Measurements from ENCODE around the gene WNT1.

Gene WNT1

GRCh38 chr12:49023812-49024211 lies 45.7 kb downstream of the WNT1 start:
- ChIA-PET CTCF (interaction anchor here (0.9 to 1.6 kb wide), 4 partner anchors 10 to 171 kb away, joined by 3 to 5 read pairs (median 4); no protein-coding TSS in a partner anchor), POLR2A (no interaction called here)
- DNase-seq (ENCODE audit: low read depth, low spot score), result no peak
- H3K4me3 ChIP-seq (ENCODE audit: low read depth, low read length), result no peak overlapping the region
- TF ChIP-seq CTCF (IDR thresholded peaks at IDR 0.05; ENCODE audit: insufficient read depth, low read length, missing control alignments), result no peak

GRCh38 chr12:49024543-49024942 lies 46.4 kb downstream of the WNT1 start:
- TF ChIP-seq CTCF (IDR thresholded peaks at IDR 0.05; ENCODE audit: insufficient read depth, low read length, missing control alignments), result no peak
- ChIA-PET POLR2A (no interaction called here), CTCF (interaction anchor here (1.2 to 2.6 kb wide), 2 partner anchors 13 to 19 kb away, joined by 5 to 15 read pairs; no protein-coding TSS in a partner anchor)
- no peak for DNase-seq (ENCODE audit: low read depth, low spot score)
- no peak overlapping the region for H3K4me3 ChIP-seq (ENCODE audit: low read depth, low read length)

- CTCF ChIA-PET, result interaction anchor here (2.6 kb wide), 1 partner anchor 18 kb away, joined by 15 read pairs; no protein-coding TSS in a partner anchor
- H3K4me3 ChIP-seq (ENCODE audit: low read depth, low read length), result no peak overlapping the region
- no peak for DNase-seq (ENCODE audit: low read depth, low spot score)
- POLR2A ChIA-PET, result no interaction called here
- no peak for TF ChIP-seq CTCF (IDR thresholded peaks at IDR 0.05; ENCODE audit: insufficient read depth, low read length, missing control alignments)
Observed at GRCh38 chr12:49025463-49025862, 47.3 kb downstream of the WNT1 start.

- TF ChIP-seq CTCF (IDR thresholded peaks at IDR 0.05; ENCODE audit: insufficient read depth, low read length, missing control alignments), result no peak
- no peak overlapping the region for H3K4me3 ChIP-seq (ENCODE audit: low read depth, low read length)
- ChIA-PET CTCF (interaction anchor here (2.6 kb wide), 1 partner anchor 18 kb away, joined by 15 read pairs; no protein-coding TSS in a partner anchor), POLR2A (no interaction called here)
- DNase-seq (ENCODE audit: low read depth, low spot score), result no peak
Observed at GRCh38 chr12:49026101-49026500, 48.0 kb downstream of the WNT1 start.

GRCh38 chr12:49026678-49027480 lies 48.8 kb downstream of the WNT1 start:
- ChIA-PET POLR2A (no interaction called here), CTCF (interaction anchor here (1.2 to 2.6 kb wide), 4 partner anchors 9 to 61 kb away, joined by 4 to 15 read pairs (median 4); no protein-coding TSS in a partner anchor)
- no peak overlapping the region for H3K4me3 ChIP-seq (ENCODE audit: low read depth, low read length)
- TF ChIP-seq CTCF (IDR thresholded peaks at IDR 0.05; ENCODE audit: insufficient read depth, low read length, missing control alignments), result no peak
- DNase-seq (ENCODE audit: low read depth, low spot score), result no peak

GRCh38 chr12:49027846-49028555 lies 49.9 kb downstream of the WNT1 start:
- no peak for TF ChIP-seq CTCF (IDR thresholded peaks at IDR 0.05; ENCODE audit: insufficient read depth, low read length, missing control alignments)
- CTCF ChIA-PET, result interaction anchor here (0.6 to 4.8 kb wide), 8 partner anchors 8 to 92 kb away, joined by 3 to 58 read pairs (median 4); no protein-coding TSS in a partner anchor
- H3K4me3 ChIP-seq (ENCODE audit: low read depth, low read length), result no peak overlapping the region
- no peak for DNase-seq (ENCODE audit: low read depth, low spot score)
- POLR2A ChIA-PET, result no interaction called here

Measured in AG04449 (cell line).